ENCODE results near the gene PPM1L. TPM values are rescaled to one million over a fixed set of nuclear protein-coding genes. Genes with fewer than 3 reads are reported as not detected.

The PPM1L gene
- total and polyA plus RNA-seq, 2 of the 13 experiments (the other 11 are each of a cell fraction or from before 2014, with no cell fraction given) = 0.22 to 1.4 TPM

- H3K9ac ChIP-seq (ENCODE audit: insufficient read depth, low read depth, low read length) = no peak overlapping the region
- no peaks in the 10 kb centered on the region for H3K9me3 ChIP-seq (ENCODE audit: low read length)
- H3K79me2 ChIP-seq (ENCODE audit: insufficient read depth, low read length) = no peaks in the 10 kb centered on the region
- ATAC-seq (no peak), FAIRE-seq (no peak), DNase-seq (ENCODE audit: low spot score) (no peak)
- no peaks in the 10 kb centered on the region for H3K4me1 ChIP-seq (ENCODE audit: insufficient read depth, low read length)
- no peak overlapping the region for H3K4me3 ChIP-seq (replicated peaks in 1 of 3; ENCODE audit: insufficient read depth in 1 of 3, low read depth in 2 of 3, low read length in 3 of 3)
- H3K4me2 ChIP-seq (ENCODE audit: low read depth, low read length) = no peak overlapping the region
- TF ChIP-seq ZNF784 (CRISPR knock-in tag; IDR thresholded peaks at IDR 0.05; ENCODE audit: borderline replicate concordance) (no peak), ZNF558 (CRISPR knock-in tag; IDR thresholded peaks at IDR 0.05; ENCODE audit: borderline replicate concordance) (no peak), ZKSCAN1 (IDR thresholded peaks at IDR 0.05; ENCODE audit: low read length) (no peak), FIP1L1 (IDR thresholded peaks at IDR 0.05; ENCODE audit: borderline replicate concordance, insufficient read depth, low read depth, low read length) (no peak), MXD3 (CRISPR knock-in tag; IDR thresholded peaks at IDR 0.05) (no peak), ZNF552 (CRISPR knock-in tag; IDR thresholded peaks at IDR 0.05; ENCODE audit: borderline replicate concordance) (no peak)
- BruUV-seq (replicated peaks) = no TSS peak
- in situ Hi-C loops (cut with HindIII; ENCODE audit: extremely low pct_ligation_motif_present, low pct_unique_long_range_greater_than_20kb) = no loop called here
- no peak overlapping the region for H2AFZ ChIP-seq (ENCODE audit: low read length)
- CTCF ChIA-PET (ENCODE audit: low intra/inter-chr PET ratio, low total read pairs) = no interaction called here
- no peaks in the 10 kb centered on the region for H3K27me3 ChIP-seq (ENCODE audit: control insufficient read depth in 1 of 2, insufficient read depth in 2 of 2, low read length in 2 of 2)
- no peak overlapping the region for H3K27ac ChIP-seq (ENCODE audit: extremely low read length, insufficient read depth, low read length)
- intact Hi-C loops (cut with micrococcal nuclease; ENCODE audit: unreplicated experiment) = no loop called here
- POLR2A ChIA-PET = no interaction called here
- H3K36me3 ChIP-seq (replicated peaks in 1 of 2; ENCODE audit: control insufficient read depth in 1 of 2, insufficient read depth in 2 of 2, low read length in 2 of 2) = no peaks in the 10 kb centered on the region
- H4K20me1 ChIP-seq (ENCODE audit: insufficient read depth, low read length) = no peaks in the 10 kb centered on the region
Observed at GRCh38 chr3:160996811-160997210, 240.8 kb downstream of the PPM1L start.

- H3K9ac ChIP-seq (ENCODE audit: insufficient read depth, low read depth, low read length) = no peak overlapping the region
- in situ Hi-C loops (cut with HindIII; ENCODE audit: extremely low pct_ligation_motif_present, low pct_unique_long_range_greater_than_20kb) = no loop called here
- H4K20me1 ChIP-seq (ENCODE audit: insufficient read depth, low read length) = no peaks in the 10 kb centered on the region
- POLR2A ChIA-PET = no interaction called here
- no peak for DNase-seq (ENCODE audit: low spot score)
- no peaks in the 10 kb centered on the region for H3K36me3 ChIP-seq (replicated peaks in 1 of 2; ENCODE audit: control insufficient read depth in 1 of 2, insufficient read depth in 2 of 2, low read length in 2 of 2)
- H3K4me2 ChIP-seq (ENCODE audit: low read depth, low read length) = no peak overlapping the region
- H3K4me3 ChIP-seq (replicated peaks in 1 of 3; ENCODE audit: insufficient read depth in 1 of 3, low read depth in 2 of 3, low read length in 3 of 3) = no peak overlapping the region
- TF ChIP-seq KLF11 (CRISPR knock-in tag; IDR thresholded peaks at IDR 0.05) = no peak
- no peak for TF ChIP-seq ARNT2 (CRISPR knock-in tag; IDR thresholded peaks at IDR 0.05; ENCODE audit: low read depth)
- no peak for TF ChIP-seq ZNF589 (CRISPR knock-in tag; conservative IDR thresholded peaks at IDR 0.05)
- no peak for TF ChIP-seq NFATC3 (CRISPR knock-in tag; IDR thresholded peaks at IDR 0.05)
- no peak for TF ChIP-seq ZFP82 (CRISPR knock-in tag; IDR thresholded peaks at IDR 0.05; ENCODE audit: borderline replicate concordance)
- TF ChIP-seq ATF3 (CRISPR knock-in tag; IDR thresholded peaks at IDR 0.05) = no peak
- TF ChIP-seq ZNF354B (CRISPR knock-in tag; IDR thresholded peaks at IDR 0.05) = no peak
- TF ChIP-seq ZNF430 (CRISPR knock-in tag; IDR thresholded peaks at IDR 0.05) = no peak
- no peak for TF ChIP-seq TP53 (CRISPR knock-in tag; conservative IDR thresholded peaks at IDR 0.05)
- TF ChIP-seq DPF2 (CRISPR knock-in tag; IDR thresholded peaks at IDR 0.05; ENCODE audit: borderline replicate concordance, low read depth) = no peak
- no peak for TF ChIP-seq ZMYM4 (CRISPR knock-in tag; IDR thresholded peaks at IDR 0.05)
- TF ChIP-seq ZNF749 (CRISPR knock-in tag; IDR thresholded peaks at IDR 0.05; ENCODE audit: borderline replicate concordance) = no peak
- BruUV-seq (replicated peaks) = no TSS peak
- intact Hi-C loops (cut with micrococcal nuclease; ENCODE audit: unreplicated experiment) = no loop called here
- H3K4me1 ChIP-seq (ENCODE audit: insufficient read depth, low read length) = no peaks in the 10 kb centered on the region
- H3K27ac ChIP-seq (ENCODE audit: extremely low read length, insufficient read depth, low read length) = no peak overlapping the region
- H2AFZ ChIP-seq (ENCODE audit: low read length) = no peak overlapping the region
- no peaks in the 10 kb centered on the region for H3K27me3 ChIP-seq (ENCODE audit: control insufficient read depth in 1 of 2, insufficient read depth in 2 of 2, low read length in 2 of 2)
- no peaks in the 10 kb centered on the region for H3K79me2 ChIP-seq (ENCODE audit: insufficient read depth, low read length)
- CTCF ChIA-PET (ENCODE audit: low intra/inter-chr PET ratio, low total read pairs) = no interaction called here
- no peaks in the 10 kb centered on the region for H3K9me3 ChIP-seq (ENCODE audit: low read length)
- WGBS (ENCODE audit: low lambda C conversion rate) = 88% methylated on average over 1 of the region's 1 CpG
- no peak for ATAC-seq
- FAIRE-seq = no peak
Observed at GRCh38 chr3:160998581-160998980, 242.6 kb downstream of the PPM1L start.

Data from HepG2 (cell line).